ENCODE results near the gene TMEM9B.

- no peak for TF ChIP-seq CTCF (IDR thresholded peaks at IDR 0.05)
- no peak for TF ChIP-seq CHD2 (IDR thresholded peaks at IDR 0.05; ENCODE audit: low read length, partially characterized antibody)
- no peak for TF ChIP-seq NFE2L2 (conservative IDR thresholded peaks at IDR 0.05; ENCODE audit: low read length)
- TF ChIP-seq, protein P1, sequence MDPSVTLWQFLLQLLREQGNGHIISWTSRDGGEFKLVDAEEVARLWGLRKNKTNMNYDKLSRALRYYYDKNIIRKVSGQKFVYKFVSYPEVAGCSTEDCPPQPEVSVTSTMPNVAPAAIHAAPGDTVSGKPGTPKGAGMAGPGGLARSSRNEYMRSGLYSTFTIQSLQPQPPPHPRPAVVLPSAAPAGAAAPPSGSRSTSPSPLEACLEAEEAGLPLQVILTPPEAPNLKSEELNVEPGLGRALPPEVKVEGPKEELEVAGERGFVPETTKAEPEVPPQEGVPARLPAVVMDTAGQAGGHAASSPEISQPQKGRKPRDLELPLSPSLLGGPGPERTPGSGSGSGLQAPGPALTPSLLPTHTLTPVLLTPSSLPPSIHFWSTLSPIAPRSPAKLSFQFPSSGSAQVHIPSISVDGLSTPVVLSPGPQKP (IDR thresholded peaks at IDR 0.05; ENCODE audit: low read depth, low read length), result no peak
- no peak for TF ChIP-seq BHLHE40 (IDR thresholded peaks at IDR 0.05; ENCODE audit: low read depth, low read length)
- TF ChIP-seq, protein P2, sequence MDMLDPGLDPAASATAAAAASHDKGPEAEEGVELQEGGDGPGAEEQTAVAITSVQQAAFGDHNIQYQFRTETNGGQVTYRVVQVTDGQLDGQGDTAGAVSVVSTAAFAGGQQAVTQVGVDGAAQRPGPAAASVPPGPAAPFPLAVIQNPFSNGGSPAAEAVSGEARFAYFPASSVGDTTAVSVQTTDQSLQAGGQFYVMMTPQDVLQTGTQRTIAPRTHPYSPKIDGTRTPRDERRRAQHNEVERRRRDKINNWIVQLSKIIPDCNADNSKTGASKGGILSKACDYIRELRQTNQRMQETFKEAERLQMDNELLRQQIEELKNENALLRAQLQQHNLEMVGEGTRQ (IDR thresholded peaks at IDR 0.05), result no peak
- TF ChIP-seq, protein P3, sequence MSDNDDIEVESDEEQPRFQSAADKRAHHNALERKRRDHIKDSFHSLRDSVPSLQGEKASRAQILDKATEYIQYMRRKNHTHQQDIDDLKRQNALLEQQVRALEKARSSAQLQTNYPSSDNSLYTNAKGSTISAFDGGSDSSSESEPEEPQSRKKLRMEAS (IDR thresholded peaks at IDR 0.05), result no peak
- TF ChIP-seq RAD21 (conservative IDR thresholded peaks at IDR 0.05 in 1 of 2, IDR thresholded peaks at IDR 0.05 in 1 of 2), result no peak
- TF ChIP-seq RCOR1 (IDR thresholded peaks at IDR 0.05; ENCODE audit: low read depth, low read length), result no peak
- TF ChIP-seq HDAC2 (IDR thresholded peaks at IDR 0.05), result no peak
- no peak for TF ChIP-seq POLR2A (IDR thresholded peaks at IDR 0.05; ENCODE audit: low read length)
These were observed 49.1 kb upstream of the TMEM9B start for GRCh38 chr11:9013373-9013772.

Data from A549 (cell line).